ENCODE data around the gene FOLR3.

Gene FOLR3

GRCh38 chr11:72123117-72123653 is 12.3 kb upstream of the FOLR3 start:
- H3K27ac ChIP-seq (ENCODE audit: low read length), result no peak overlapping the region
- no peaks in the 10 kb centered on the region for H3K4me1 ChIP-seq (ENCODE audit: control insufficient read depth, insufficient read depth, low read length)
- no peak overlapping the region for H3K4me3 ChIP-seq (ENCODE audit: low read length in 2 of 2)
- H3K9me3 ChIP-seq (ENCODE audit: control insufficient read depth in 2 of 2, low read length in 2 of 2), result no peaks in the 10 kb centered on the region
- H3K36me3 ChIP-seq (ENCODE audit: control insufficient read depth in 2 of 2, insufficient read depth in 2 of 2, low read length in 2 of 2), result no peaks in the 10 kb centered on the region
- H3K9ac ChIP-seq (ENCODE audit: low read length in 2 of 2), result no peak overlapping the region
- H3K27me3 ChIP-seq (ENCODE audit: control insufficient read depth in 1 of 2, insufficient read depth in 2 of 2, low read length in 2 of 2), result peaks cover 0 to 4% of the 10 kb centered on the region in 2 donors

- Histone ChIP-seq H3K27me3 (ENCODE audit: control insufficient read depth in 1 of 2, insufficient read depth in 2 of 2, low read length in 2 of 2) (peaks cover 0 to 2% of the 10 kb centered on the region in 2 donors), H3K27ac (ENCODE audit: low read length) (no peak overlapping the region), H3K4me1 (ENCODE audit: control insufficient read depth, insufficient read depth, low read length) (no peaks in the 10 kb centered on the region), H3K4me3 (ENCODE audit: low read length in 2 of 2) (no peak overlapping the region), H3K36me3 (ENCODE audit: control insufficient read depth in 2 of 2, insufficient read depth in 2 of 2, low read length in 2 of 2) (no peaks in the 10 kb centered on the region), H3K9me3 (ENCODE audit: control insufficient read depth in 2 of 2, low read length in 2 of 2) (no peaks in the 10 kb centered on the region), H3K9ac (ENCODE audit: low read length in 2 of 2) (no peak overlapping the region)
Measured at GRCh38 chr11:72124046-72124445, 11.5 kb upstream of the FOLR3 start.

- Histone ChIP-seq H3K4me3 (ENCODE audit: low read length in 2 of 2) (no peak overlapping the region), H3K9me3 (ENCODE audit: control insufficient read depth in 2 of 2, low read length in 2 of 2) (no peaks in the 10 kb centered on the region), H3K9ac (ENCODE audit: low read length in 2 of 2) (no peak overlapping the region), H3K4me1 (ENCODE audit: control insufficient read depth, insufficient read depth, low read length) (no peaks in the 10 kb centered on the region), H3K27ac (ENCODE audit: low read length) (no peak overlapping the region), H3K27me3 (ENCODE audit: control insufficient read depth in 1 of 2, insufficient read depth in 2 of 2, low read length in 2 of 2) (peaks cover 0 to 2% of the 10 kb centered on the region in 2 donors), H3K36me3 (ENCODE audit: control insufficient read depth in 2 of 2, insufficient read depth in 2 of 2, low read length in 2 of 2) (no peaks in the 10 kb centered on the region)
Measured at GRCh38 chr11:72125956-72126355, 9.6 kb upstream of the FOLR3 start.

GRCh38 chr11:72127923-72128322 is 7.6 kb upstream of the FOLR3 start:
- Histone ChIP-seq H3K9me3 (ENCODE audit: control insufficient read depth in 2 of 2, low read length in 2 of 2) (no peaks in the 10 kb centered on the region), H3K4me3 (ENCODE audit: low read length in 2 of 2) (no peak overlapping the region), H3K27ac (ENCODE audit: low read length) (no peak overlapping the region), H3K36me3 (ENCODE audit: control insufficient read depth in 2 of 2, insufficient read depth in 2 of 2, low read length in 2 of 2) (no peaks in the 10 kb centered on the region), H3K9ac (ENCODE audit: low read length in 2 of 2) (no peak overlapping the region), H3K27me3 (ENCODE audit: control insufficient read depth in 1 of 2, insufficient read depth in 2 of 2, low read length in 2 of 2) (peaks cover 0 to 2% of the 10 kb centered on the region in 2 donors), H3K4me1 (ENCODE audit: control insufficient read depth, insufficient read depth, low read length) (no peaks in the 10 kb centered on the region)

- Histone ChIP-seq H3K4me3 (ENCODE audit: low read length in 2 of 2) (no peak overlapping the region), H3K4me1 (ENCODE audit: control insufficient read depth, insufficient read depth, low read length) (no peaks in the 10 kb centered on the region), H3K9me3 (ENCODE audit: control insufficient read depth in 2 of 2, low read length in 2 of 2) (no peaks in the 10 kb centered on the region), H3K9ac (ENCODE audit: low read length in 2 of 2) (no peak overlapping the region), H3K27ac (ENCODE audit: low read length) (no peak overlapping the region), H3K36me3 (ENCODE audit: control insufficient read depth in 2 of 2, insufficient read depth in 2 of 2, low read length in 2 of 2) (no peaks in the 10 kb centered on the region), H3K27me3 (ENCODE audit: control insufficient read depth in 1 of 2, insufficient read depth in 2 of 2, low read length in 2 of 2) (peaks cover 0 to 2% of the 10 kb centered on the region in 2 donors)
Measured at GRCh38 chr11:72129381-72129780, 6.1 kb upstream of the FOLR3 start.

GRCh38 chr11:72132646-72133045 is 2.9 kb upstream of the FOLR3 start:
- H3K27me3 ChIP-seq (ENCODE audit: control insufficient read depth in 1 of 2, insufficient read depth in 2 of 2, low read length in 2 of 2), result no peaks in the 10 kb centered on the region
- no peak overlapping the region for H3K9ac ChIP-seq (ENCODE audit: low read length in 2 of 2)
- no peaks in the 10 kb centered on the region for H3K9me3 ChIP-seq (ENCODE audit: control insufficient read depth in 2 of 2, low read length in 2 of 2)
- no peak overlapping the region for H3K4me3 ChIP-seq (ENCODE audit: low read length in 2 of 2)
- no peaks in the 10 kb centered on the region for H3K4me1 ChIP-seq (ENCODE audit: control insufficient read depth, insufficient read depth, low read length)
- no peaks in the 10 kb centered on the region for H3K36me3 ChIP-seq (ENCODE audit: control insufficient read depth in 2 of 2, insufficient read depth in 2 of 2, low read length in 2 of 2)
- no peak overlapping the region for H3K27ac ChIP-seq (ENCODE audit: low read length)

GRCh38 chr11:72135891-72136683 is 562 bp downstream of the FOLR3 start:
- Histone ChIP-seq H3K9ac (ENCODE audit: low read length in 2 of 2) (no peak overlapping the region), H3K4me3 (ENCODE audit: low read length in 2 of 2) (no peak overlapping the region), H3K4me1 (ENCODE audit: control insufficient read depth, insufficient read depth, low read length) (no peaks in the 10 kb centered on the region), H3K36me3 (ENCODE audit: control insufficient read depth in 2 of 2, insufficient read depth in 2 of 2, low read length in 2 of 2) (no peaks in the 10 kb centered on the region), H3K27ac (ENCODE audit: low read length) (no peak overlapping the region), H3K27me3 (ENCODE audit: control insufficient read depth in 1 of 2, insufficient read depth in 2 of 2, low read length in 2 of 2) (no peaks in the 10 kb centered on the region), H3K9me3 (ENCODE audit: control insufficient read depth in 2 of 2, low read length in 2 of 2) (no peaks in the 10 kb centered on the region)

- H3K9ac ChIP-seq (ENCODE audit: low read length in 2 of 2), result no peak overlapping the region
- H3K4me3 ChIP-seq (ENCODE audit: low read length in 2 of 2), result no peak overlapping the region
- no peaks in the 10 kb centered on the region for H3K4me1 ChIP-seq (ENCODE audit: control insufficient read depth, insufficient read depth, low read length)
- no peaks in the 10 kb centered on the region for H3K27me3 ChIP-seq (ENCODE audit: control insufficient read depth in 1 of 2, insufficient read depth in 2 of 2, low read length in 2 of 2)
- no peaks in the 10 kb centered on the region for H3K36me3 ChIP-seq (ENCODE audit: control insufficient read depth in 2 of 2, insufficient read depth in 2 of 2, low read length in 2 of 2)
- H3K27ac ChIP-seq (ENCODE audit: low read length), result no peak overlapping the region
- H3K9me3 ChIP-seq (ENCODE audit: control insufficient read depth in 2 of 2, low read length in 2 of 2), result no peaks in the 10 kb centered on the region
Measured at GRCh38 chr11:72136684-72137262, 1.2 kb downstream of the FOLR3 start.

GRCh38 chr11:72138821-72139390 is 3.4 kb downstream of the FOLR3 start:
- Histone ChIP-seq H3K9me3 (ENCODE audit: control insufficient read depth in 2 of 2, low read length in 2 of 2) (no peaks in the 10 kb centered on the region), H3K4me1 (ENCODE audit: control insufficient read depth, insufficient read depth, low read length) (no peaks in the 10 kb centered on the region), H3K36me3 (ENCODE audit: control insufficient read depth in 2 of 2, insufficient read depth in 2 of 2, low read length in 2 of 2) (no peaks in the 10 kb centered on the region), H3K27me3 (ENCODE audit: control insufficient read depth in 1 of 2, insufficient read depth in 2 of 2, low read length in 2 of 2) (no peaks in the 10 kb centered on the region), H3K27ac (ENCODE audit: low read length) (no peak overlapping the region), H3K4me3 (ENCODE audit: low read length in 2 of 2) (no peak overlapping the region), H3K9ac (ENCODE audit: low read length in 2 of 2) (no peak overlapping the region)

GRCh38 chr11:72139500-72139899 is 4.0 kb downstream of the FOLR3 start:
- H3K36me3 ChIP-seq (ENCODE audit: control insufficient read depth in 2 of 2, insufficient read depth in 2 of 2, low read length in 2 of 2), result no peaks in the 10 kb centered on the region
- H3K4me3 ChIP-seq (ENCODE audit: low read length in 2 of 2), result no peak overlapping the region
- H3K27ac ChIP-seq (ENCODE audit: low read length), result no peak overlapping the region
- no peak overlapping the region for H3K9ac ChIP-seq (ENCODE audit: low read length in 2 of 2)
- no peaks in the 10 kb centered on the region for H3K4me1 ChIP-seq (ENCODE audit: control insufficient read depth, insufficient read depth, low read length)
- H3K27me3 ChIP-seq (ENCODE audit: control insufficient read depth in 1 of 2, insufficient read depth in 2 of 2, low read length in 2 of 2), result no peaks in the 10 kb centered on the region
- H3K9me3 ChIP-seq (ENCODE audit: control insufficient read depth in 2 of 2, low read length in 2 of 2), result no peaks in the 10 kb centered on the region

- Histone ChIP-seq H3K36me3 (ENCODE audit: control insufficient read depth in 2 of 2, insufficient read depth in 2 of 2, low read length in 2 of 2) (no peaks in the 10 kb centered on the region), H3K4me3 (ENCODE audit: low read length in 2 of 2) (no peak overlapping the region), H3K9me3 (ENCODE audit: control insufficient read depth in 2 of 2, low read length in 2 of 2) (no peaks in the 10 kb centered on the region), H3K27me3 (ENCODE audit: control insufficient read depth in 1 of 2, insufficient read depth in 2 of 2, low read length in 2 of 2) (no peaks in the 10 kb centered on the region), H3K4me1 (ENCODE audit: control insufficient read depth, insufficient read depth, low read length) (no peaks in the 10 kb centered on the region), H3K27ac (ENCODE audit: low read length) (no peak overlapping the region), H3K9ac (ENCODE audit: low read length in 2 of 2) (no peak overlapping the region)
Measured at GRCh38 chr11:72140661-72141060, 5.1 kb downstream of the FOLR3 start.

Data from stomach smooth muscle (tissue), 2 donors.